ENCODE data around the gene COL11A1.
"Not testable (repeated sequence)": the region's sequence is repeated elsewhere in the genome, so short reads cannot be mapped to it uniquely, and the experiment has no call there.

The COL11A1 gene

DNA sequence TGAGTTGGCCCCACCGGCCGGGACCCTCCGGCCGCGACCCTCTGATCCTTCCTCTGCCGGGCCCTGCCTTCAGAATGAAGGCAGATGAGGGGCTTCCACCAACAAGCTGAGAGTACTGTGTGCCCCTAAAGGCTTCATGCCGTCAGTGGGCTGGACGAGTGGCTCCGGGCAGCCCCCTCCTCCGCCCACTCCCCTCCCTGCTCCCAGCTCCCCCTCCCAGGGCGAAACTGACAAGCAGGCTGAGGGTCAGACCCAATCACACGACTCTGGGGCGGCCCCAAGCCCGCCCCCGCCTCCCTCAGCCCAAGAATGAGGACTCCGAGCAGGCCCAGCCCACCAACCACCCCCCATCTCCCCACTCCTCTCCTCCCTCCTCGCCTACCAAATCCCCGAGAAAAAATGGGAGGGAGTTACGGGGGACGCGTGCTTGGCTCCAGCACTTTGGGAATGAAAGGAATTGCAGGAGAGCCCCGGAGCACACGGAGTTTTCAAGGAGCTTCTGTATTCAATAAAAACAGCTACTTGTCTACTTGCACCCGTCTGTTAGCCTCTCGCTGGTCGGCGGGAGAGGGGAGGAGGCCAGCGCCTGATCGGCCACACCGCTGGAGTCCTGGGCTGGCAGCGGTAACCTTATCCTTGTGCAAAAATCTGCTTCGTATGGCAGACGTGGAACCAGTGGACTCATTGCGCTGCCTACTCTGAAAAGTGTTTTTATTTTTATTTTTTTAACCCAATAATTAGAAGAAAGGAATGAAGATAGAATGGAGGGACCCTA, at the start of gene COL11A1:
TSS of gene COL11A1 (minus strand) at position 147 of the 775 bp plus-strand sequence. CDS start 344 bp downstream, outside the sequence.
- DNase-seq: no peak

DNA sequence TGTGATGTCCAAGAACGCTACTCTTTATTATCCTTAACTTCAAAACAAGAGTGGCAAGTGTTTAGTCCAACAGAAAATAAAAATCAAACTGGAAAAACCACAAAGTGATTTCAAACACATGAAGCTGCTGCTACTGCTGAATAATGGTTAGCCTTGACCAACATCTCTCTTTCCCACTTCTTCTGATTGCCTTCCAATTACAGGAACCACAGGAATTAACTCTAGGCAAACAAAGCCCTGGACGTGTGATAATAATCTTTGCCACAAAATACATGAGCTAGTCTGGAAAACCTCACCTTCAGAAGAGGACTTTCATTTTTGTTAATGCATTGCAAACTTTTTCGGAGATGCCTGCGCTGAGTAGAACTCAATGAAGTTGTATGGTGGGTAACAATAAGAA, 48.6 kb upstream of the COL11A1 start:
- DNase-seq: no peak

- DNase-seq: no peak
These were observed 37.8 kb upstream of the COL11A1 start for GRCh38 chr1:103146166-103146565.

DNA sequence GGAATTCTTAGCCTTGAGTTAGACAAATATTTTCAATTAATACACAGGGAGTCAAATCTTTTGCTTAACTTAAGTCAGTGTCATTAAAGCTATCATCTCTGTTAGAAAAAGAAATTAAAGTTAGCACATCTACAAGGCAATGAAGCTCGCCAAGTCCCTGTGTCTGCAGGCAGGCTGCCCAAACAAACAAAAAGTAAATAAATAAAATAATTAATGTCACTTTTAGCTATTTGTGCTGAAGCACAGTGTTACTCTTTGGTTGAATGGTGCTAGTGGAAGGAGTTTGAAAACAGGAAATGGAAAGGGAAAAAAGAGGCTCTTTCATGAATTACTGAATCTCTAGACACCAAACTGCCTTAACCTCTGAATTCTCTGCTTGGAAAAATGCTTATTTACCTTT, 37.1 kb upstream of the COL11A1 start:
- no peak for DNase-seq

DNA sequence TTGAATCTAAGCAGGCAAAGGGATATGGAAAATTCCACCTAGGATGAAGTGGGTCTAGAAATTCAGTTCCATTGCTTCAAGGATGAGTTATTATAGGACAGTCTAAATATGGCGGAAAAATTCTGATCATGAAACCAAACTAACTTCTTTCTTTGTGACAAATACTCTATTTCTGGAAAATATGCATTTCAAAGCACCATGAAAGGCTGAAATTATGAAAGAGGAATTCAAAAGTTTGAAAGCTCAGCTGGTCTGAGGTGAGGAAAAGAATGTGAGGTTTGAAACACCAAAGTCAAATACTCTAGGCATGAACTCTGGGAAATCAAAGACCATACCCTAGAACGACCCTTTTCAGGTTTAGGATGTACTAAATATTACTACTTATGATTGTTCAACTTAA, 36.4 kb upstream of the COL11A1 start:
- DNase-seq: no peak

GRCh38 chr1:103142461-103142860, 34.1 kb upstream of the COL11A1 start:
- no peak for DNase-seq

- DNase-seq: no peak
These were observed 21.5 kb upstream of the COL11A1 start for GRCh38 chr1:103129796-103130195.

- DNase-seq: no peak
These were observed 20.9 kb upstream of the COL11A1 start for GRCh38 chr1:103129255-103129654.

DNA sequence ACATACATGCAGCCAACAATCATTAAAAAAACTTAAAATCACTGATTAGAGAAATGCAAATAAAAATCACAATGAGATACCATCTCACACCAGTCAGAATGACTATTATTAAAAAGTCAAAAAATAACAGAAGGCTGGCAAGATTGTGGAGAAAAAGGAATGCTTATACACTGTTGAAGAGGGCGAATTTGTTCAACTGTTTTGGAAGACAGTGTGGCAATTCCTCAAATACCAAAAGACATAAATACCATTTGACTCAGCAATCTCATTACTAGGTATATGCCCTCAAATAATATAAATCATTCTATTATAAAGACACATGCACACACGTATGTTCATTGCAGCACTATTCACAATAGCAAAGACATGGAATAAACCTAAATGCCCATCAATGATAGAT, 19.9 kb upstream of the COL11A1 start:
- DNase-seq: not testable (repeated sequence)

- no peak for DNase-seq
These were observed 16.9 kb upstream of the COL11A1 start for GRCh38 chr1:103125219-103125618.

GRCh38 chr1:103122983-103123720, 14.8 kb upstream of the COL11A1 start:
- DNase-seq: no peak

DNA sequence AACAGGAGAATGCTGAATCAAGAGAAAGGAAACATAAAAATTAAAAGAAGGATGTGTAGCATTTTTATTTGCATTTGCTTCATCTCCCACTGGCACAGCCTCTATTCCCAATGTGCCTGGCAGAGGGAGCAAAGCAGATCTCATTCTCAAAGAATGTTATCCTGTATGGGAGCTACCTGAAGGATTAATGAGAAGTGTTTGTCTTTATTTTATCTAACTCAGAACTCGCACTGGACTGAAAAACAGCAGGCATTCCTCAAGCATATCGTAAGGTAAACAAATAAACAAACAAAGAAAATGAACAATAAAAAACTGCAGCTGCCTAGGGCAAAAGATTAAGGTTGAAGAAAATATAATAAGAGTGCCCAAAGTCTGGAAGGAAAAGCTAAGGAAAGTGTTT, 12.7 kb upstream of the COL11A1 start:
- DNase-seq: no peak

DNA sequence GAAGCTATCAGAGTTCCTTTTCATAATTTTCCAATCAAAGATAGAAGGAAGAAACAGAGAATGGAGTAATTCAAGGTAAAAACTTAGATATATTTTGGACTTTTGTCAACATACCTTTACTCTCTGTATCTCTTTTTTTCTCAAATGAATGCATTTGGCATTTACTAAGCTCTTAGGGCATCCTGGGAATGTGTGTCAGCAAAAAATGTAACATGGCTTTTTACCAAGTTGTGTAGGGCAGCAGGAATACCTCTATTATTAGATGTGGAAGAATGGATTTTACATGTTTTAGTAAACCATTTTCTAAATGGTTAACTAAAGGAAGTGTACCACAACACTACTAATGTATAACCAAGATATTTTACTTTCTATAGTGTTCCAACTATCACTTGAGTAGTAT, 4.2 kb upstream of the COL11A1 start:
- DNase-seq: no peak

GRCh38 chr1:103111926-103112325, 3.6 kb upstream of the COL11A1 start:
- no peak for DNase-seq

DNA sequence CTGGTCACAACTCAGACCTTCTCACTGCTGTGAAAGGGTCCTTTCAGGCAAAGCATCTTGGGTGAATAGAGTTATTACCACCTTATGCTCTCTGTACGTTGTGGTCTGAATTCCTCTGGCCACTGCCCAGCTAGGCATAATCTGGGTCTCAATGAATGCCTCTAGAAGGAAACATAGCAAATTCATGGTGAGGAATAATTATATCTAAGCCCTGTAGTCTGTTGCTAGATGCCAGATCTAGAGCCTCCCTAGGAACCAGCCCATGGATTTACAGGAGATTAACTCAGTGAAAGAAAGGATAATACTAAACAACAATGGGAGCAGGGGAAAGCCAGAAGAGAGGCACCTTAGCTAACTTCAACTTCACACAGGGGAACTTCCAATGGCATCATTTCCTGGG, 2.4 kb upstream of the COL11A1 start:
- DNase-seq: no peak

DNA sequence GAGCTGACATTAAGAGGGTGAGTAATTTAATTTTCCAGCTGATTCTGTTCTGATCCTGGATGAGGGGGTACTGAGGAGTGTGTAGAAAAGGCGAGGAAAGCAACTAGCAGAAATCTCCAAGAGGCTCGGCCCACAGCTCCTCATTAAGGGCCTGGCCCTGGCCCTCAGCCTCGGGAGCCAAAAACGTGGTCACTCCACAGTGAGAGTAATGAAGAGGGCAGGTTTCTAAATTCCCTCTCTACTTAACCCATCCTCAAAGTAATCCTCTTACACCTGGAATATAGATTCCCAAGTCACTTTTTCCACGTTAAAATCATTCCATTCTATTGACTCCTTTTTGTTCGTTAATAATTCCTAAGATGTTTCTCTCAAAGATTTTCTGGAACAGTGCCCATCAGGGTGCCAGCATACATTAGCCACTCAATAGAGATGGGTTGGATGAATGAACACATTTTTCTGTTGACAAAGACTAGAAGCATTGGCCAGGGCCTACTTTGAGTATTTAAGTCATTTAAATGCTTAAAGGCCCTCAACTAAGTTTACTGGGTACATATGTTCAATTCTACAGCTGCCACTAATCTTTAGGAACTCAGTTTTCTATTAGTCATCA, 1.1 kb upstream of the COL11A1 start:
- DNase-seq: no peak

GRCh38 chr1:103107741-103108375, 464 bp downstream of the COL11A1 start:
- no peak for DNase-seq

DNA sequence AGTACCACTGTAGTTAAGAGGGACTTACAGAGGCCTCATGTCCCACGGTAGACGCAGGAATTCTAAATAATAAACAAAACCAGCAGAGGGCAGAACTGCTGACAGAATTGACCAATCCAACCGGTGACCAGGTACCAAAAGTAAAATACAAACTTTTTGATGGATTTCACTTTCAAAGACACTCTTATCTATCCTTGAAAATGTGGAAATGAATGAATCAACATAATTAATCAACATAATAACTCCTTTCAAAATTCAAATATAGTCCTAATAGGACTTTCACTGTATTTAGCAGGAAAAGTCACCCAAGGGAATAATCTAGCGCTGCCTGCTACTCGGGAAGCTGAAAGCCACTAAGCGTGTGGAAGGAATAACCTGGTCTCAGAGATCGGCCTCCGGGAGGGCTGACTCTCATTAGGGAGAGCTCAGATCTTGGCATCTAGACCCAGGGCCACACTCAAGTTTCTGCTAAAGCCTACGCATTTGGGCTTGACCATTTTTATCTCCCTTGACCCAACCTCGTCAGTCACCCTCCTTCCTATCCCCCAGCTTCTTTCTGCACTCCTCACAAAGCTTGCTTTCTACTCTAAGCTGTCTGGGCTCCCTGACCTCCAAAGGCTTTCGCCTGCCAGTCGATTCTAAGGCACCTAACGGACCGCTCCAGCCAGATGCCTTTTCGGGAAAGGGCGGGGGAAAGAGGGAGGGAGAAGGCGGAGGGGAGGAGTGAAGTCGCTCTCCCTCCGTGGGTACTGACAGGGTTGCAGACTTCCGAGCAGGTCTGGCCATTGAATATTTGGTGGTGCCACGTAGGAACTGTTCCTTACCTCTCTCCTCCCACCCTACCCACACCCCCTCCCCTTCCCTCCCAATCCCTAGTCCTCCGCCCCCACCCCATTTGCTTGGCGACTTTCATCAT, 1.6 kb downstream of the COL11A1 start:
- DNase-seq: no peak

DNA sequence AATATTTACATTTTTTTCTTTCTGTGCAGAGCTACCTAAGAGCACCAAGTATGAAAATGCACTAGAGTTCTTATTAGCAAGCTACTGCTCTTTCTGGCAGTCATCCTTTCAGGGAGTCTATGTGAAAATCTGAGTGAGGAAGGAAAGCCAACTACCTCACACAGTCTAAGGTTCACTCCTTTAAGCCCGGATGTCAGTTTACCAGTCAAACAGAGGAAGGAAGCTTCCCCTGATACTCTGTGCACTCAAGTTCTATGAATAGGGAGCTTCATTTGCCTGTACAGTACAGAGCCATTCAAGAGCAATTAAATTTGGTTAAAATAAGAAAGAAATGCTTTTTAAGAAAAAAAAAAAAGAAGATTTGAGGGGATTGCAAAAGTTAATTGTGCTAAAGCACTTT, 6.9 kb downstream of the COL11A1 start:
- DNase-seq: no peak

DNA sequence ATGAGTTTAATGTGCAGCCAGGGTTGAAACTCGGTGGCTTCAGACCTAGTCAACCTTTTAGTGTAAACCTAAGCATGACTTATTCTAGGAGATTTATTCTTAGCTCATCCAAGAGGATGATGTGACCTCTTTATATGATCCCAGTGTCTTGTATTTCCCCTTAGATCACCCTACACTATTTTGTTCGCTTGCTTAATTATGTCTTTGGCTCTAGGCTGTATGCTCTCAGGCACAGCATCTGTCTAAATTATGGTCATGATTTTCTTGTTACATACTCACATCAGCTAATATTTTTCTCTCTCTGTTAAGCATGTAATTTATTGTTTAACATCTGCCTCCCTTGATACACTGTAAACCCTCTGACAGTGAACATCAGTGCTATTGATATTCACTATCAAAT, 19.1 kb downstream of the COL11A1 start:
- DNase-seq: no peak

DNA sequence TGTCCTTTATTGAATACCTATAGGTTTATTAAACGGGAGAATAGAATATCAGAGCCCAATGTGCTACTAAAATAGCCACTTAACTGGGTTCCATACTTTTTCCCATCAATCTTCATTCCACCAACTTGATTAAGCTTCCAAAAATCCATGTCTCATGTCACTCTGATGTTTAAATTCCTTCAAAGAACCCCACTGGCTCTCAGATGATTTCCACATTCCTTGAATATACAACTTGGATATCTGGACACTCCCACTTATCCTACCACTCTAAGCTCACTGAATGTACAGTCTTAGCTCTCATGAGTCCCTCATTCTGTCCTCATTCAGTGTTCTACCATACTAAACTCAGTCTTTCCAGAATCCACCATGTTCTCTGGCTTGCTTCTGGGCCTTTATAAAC, 21.1 kb downstream of the COL11A1 start:
- DNase-seq: no peak

DNA sequence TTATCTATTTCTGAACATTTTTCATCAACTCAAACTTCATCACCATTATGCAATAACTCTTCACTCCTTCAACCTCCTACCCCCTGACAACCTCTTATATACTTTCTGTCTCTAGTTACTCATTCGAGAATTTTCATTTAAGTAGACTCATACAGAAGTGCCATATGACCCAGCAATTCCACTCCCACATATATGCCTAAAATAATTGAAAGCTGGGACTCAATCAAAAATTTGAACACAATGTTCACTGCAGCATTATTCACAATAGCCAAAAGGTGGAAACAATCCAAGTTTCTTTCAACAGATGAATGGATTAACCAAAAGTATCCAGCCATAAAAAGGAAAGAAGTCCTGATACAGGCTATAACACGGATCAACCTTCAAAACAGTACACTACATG, 24.1 kb downstream of the COL11A1 start:
- DNase-seq: no peak

Measured in CD4-positive, alpha-beta T cell treated with Interleukin-17A for 1 hour (primary cell).